CD4-positive, alpha-beta T cell treated with Interleukin-1 beta for 1 hour (primary cell): ENCODE data around the gene NR1D2.
"Not testable (repeated sequence)": the region's sequence is repeated elsewhere in the genome, so short reads cannot be mapped to it uniquely, and the experiment has no call there.

Experiments used
- DNase-seq, 2 donors: peaks; one replicate each; pipeline ENCODE4 v3.0.0-alpha.2; 2020 to 2022

The NR1D2 gene

DNA sequence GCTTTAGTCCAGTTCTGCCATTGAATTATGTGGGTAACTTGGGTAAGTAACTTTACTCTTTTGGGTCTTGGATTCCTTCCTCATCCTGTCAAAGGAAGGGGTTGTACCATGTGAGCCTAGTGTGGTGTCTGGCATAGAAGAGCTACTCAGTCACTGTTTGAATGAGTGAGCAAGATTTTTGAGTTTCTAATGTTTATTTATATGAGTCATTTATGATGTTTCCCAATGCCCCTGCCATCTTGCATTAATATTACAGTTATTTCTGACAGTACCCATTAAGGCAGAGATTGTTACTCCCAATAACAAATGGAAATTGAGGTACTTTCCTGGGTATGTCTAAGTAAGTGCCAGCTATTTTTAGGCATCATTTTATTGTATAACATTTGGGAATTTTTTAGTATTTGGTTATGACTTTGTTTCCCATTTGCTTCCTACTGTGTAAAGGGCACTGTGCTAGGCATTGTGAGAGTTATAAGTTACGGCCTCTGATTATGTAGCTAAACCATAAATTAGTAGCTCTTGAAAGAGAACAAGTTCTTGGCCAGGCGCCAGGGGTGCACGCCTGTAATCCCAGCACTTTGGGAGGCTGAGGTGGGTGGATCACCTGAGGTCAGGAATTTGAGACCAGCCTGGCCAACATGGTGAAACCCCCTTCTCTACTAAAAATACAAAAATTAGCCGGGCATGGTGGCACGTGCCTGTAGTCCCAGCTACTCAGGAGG is 23.5 kb downstream of the NR1D2 start:
- DNase-seq: no peak

DNA sequence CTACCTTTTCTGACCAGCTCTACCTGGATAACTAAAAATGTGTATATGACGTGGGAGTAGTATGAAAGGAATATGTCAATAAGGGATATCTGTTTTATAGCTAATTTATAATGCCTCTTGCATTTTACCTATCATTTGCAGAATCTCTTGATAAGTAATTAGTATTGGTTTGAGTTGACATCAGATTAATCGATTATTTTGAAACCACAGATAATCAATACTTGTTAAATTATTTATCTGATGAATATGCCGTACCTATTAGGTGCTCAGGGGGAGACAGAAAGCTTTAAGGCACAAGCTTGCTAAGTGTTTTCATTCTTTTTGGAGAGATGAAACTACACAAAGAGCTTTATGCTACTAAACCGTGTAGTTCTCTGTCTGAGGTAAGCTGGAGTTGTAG is 24.3 kb downstream of the NR1D2 start:
- no peak for DNase-seq

DNA sequence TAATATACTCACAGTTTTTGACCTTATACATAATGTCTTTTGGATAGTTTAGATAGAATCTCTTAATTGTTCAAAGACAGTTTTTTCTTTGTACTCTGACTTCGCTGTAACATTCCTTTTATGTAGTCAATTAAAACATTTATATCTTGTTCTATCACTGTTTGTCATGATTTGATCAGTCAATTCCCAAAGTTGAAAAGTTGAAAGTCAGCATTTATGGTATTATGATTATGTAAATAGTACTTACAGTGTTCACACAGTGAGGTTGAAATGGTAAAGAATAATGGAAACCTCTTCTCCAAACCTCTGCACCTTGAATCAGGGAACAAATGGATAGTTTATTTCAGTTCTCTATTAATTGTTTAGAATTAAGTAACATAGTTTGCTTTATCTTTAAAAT is 26.6 kb downstream of the NR1D2 start:
- no peak for DNase-seq

DNA sequence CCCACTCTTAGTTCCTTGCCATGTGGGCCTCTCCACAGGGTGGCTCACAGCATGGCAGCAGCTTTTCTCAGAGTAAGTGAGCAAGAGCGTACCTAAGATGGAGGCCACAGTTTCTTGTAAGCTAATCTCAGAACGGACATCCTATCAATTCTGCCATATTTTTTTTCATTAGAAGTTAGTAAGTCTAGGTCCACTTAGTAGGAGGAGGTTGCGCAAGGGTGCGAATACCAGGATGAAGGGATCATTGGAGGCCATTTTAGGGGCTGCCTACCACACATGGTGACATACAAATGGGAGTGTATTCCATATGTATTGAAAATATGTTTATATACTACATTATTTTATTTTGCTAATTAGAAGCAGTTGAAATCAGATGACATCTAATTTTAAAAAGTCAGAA is 31.5 kb downstream of the NR1D2 start:
- no peak for DNase-seq

DNA sequence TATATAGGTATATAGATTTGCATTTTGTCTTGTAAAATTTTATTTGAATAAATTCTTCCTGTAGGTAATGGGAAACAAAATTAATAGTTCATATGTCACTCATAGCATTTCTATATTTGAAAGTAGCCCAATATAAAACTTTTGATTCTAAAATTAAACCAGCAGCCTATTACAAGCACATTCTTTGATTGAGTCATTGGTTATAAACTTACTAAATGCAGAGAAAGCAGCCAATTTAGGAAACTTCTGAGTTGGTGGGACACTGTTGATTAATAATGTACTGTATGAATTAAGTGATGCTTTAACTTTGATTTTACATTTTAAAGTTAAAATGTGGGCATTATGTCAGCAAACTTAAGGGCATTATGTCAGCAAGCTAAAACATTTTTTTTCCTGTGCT is 34.5 kb downstream of the NR1D2 start:
- no peak for DNase-seq

DNA sequence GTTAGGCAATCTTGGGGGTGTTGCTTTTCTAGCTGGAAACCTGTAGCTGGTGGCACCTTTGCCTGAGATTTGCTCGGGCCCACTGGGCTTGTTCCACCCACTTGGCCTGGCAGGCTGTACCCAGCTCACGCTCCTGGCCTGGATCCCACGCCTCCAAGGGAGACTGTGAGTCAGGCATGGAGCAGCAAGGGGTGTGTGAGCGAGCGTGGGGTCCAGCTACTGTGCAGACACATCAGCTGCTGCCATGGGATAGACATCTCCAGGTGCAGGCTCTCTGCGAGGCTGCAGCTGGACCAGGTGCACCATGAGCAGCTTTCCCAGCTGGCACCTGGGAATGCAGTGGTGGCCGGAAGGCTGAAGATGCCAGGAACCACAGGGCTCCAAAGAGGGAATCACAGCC is 36.0 kb downstream of the NR1D2 start:
- DNase-seq: no peak

DNA sequence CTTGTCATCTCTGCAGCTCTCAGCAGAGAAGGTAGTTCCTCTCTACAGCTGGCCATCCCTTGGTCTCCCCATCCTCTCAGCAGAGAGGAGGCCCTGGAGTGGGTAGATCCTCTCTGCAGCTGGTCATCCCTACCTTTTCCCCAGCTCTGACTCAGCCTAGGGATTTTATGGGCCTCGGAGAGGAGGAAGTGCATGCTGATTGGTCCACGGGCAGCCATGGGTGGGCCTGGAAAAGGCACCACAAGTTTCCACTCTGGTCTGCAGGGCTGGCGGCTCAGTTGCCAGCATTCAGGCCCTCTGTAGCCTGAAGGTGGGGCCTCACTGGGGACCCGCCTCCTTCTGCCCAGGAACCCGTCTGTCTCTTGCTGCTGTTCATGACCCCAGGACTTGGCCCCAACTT is 36.9 kb downstream of the NR1D2 start:
- no peak for DNase-seq

DNA sequence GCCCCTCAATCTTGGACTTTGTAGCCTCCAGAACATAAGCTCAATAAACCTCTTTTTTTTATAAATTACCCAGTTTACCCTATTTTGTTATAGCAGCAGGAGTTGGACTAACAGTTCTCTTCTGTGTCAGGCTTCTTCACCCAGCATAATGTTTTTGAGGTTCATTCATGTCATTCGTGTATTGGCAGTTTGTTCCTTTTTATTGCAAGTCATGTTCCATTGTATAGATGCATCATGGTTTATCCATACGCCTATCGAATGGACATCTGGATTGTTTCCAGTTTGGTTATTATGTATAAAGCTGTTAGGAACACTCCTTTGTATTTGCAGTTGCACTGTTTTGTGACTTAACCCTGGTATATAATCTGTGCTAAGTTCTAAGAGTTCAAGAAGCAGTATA is 39.8 kb downstream of the NR1D2 start:
- DNase-seq: no peak

DNA sequence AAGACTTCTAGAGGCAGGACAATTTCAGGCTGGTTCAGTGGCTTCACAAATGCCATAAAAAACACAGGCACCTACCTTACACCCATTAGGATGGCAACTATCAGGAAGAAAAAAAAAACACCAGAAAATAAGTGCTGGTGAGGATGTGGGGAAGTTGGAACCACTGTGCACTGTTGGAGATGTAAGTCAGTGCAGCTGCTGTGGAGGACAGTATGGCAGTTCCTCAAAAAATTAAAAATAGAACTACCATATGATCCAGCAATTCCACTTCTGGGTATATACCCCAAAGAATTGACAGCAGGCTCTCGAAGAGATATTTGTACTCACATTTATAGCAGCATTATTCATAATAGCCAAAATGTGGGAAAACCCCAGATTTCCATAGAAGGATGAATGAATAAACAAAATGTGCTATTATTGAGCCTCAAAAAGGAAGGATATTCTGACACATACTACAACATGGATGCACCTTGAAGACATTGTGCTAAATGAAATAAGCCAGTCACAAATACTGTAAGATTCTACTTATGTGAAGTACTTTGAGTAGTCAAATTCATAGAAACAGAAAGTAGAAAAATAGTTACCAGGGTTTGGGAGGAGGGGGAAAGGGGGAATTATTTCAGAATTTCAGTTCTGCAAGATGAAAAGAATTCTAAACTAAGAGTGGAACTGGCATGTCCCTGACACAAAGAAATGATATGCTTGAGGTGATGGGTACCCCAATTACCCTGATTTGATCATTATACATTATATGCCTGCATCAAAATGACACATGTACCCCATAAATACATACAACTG is 40.9 kb downstream of the NR1D2 start:
- no peak for DNase-seq

DNA sequence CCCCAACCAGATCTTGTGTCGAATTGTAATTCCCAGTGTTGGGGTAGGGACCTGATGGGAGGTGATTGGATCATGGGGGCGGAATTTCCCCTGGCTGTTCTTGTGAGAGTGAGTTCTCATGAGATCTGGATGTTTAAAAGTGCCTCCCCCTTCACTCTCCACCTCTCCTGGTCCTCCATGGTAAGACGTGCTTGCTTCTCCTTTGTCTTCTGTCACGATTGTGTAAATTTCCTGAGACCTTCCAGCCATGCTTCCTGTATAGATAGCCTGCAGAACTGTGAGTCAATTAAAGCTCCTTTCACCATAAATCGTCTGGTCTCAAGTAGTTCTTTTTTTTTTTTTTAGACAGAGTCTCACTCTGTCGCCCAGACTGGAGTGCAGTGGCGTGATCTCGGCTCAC is 42.3 kb downstream of the NR1D2 start:
- no peak for DNase-seq

DNA sequence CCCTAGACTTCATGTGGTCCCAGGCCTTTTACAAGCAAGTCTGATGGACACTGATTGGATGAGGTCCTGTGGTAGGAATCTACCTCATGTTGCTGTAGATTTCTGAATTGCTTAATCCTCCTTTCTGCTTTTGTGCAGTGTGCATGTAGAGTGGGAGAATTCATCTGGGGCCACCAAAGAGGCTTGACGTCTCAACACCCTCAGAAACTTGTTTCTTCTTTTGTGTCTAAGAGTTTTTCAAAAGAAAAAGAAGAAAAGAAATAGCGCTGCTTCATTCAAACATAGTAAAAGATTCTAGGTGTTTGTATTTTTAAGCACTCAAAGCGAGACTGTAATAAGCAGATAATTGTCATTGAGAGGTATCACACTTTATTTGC is 46.2 kb downstream of the NR1D2 start:
- no peak for DNase-seq

DNA sequence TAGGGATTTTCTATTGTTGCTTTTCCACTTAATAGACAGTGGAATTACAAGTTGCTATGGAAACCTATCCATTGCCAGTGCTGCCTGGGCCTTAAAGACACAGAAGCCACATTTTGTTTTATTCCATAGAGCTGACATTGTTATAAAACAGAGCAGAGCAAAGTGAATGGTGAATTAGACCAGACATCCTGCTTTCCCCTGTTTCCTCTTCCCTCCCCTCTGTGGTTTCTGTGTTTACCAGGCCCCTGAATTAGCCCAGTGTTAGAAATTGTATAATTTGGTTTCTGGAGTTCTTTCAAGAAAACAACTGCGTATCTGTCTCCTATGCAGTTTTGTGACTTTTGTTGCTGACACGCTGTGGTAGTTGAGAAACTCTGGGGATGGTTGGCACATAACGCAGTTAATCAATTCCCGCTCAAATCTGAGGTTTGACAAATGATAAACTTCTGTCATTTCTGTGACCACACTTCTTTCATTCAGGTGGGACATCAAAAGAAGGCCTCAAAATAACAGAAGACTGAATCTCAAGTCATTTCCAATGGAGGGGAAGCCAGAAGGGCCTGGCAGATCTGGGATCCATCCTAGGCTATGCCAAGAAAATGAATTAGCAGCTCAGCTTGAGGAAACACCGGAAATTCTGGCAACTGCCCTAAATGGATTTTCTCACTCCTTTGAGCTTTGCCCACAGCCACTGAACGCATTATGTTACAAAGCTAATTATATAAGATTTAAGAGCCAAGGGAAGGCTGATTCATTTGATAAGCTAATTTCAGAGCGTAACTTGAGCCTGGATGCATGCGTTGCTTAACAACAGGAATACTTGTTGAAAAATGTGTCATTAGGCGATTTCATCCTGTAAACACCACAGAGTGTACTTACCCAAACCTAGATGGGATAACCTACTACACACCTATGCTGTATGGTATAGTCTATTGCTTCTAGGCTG is 46.9 kb downstream of the NR1D2 start:
- no peak for DNase-seq

DNA sequence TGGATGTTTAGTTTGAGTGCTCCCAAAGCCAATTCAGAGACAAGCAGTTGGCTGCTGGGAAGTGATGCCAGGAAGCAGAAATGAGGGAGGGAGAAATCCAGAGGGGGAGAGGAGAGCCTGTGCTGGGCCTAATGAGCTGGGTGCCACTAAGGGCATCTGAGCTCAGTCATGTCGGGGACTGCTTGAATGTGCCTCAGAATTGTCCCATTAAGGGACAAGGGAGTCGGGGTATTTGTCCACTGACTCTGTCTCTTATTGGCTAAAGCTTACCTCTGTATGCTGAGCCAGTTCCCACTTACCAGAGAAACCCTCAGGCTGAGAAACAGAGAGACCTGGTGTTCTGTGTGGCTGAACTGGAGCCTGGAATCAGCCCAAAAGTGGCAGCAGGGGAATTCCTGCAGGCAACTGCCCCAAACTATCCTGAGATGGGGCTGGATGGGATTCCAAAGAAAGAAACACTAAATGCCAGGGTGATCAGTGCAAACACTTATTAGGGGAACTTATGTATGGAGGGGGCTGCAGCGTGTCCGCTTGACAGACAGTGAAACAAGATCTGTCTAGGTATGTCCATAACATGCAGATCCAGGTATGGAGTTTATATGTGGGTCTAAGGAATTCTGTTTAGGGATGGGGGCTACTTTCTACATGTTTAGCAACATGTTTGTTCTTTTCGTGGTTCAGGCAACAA is 48.6 kb downstream of the NR1D2 start:
- no peak for DNase-seq

DNA sequence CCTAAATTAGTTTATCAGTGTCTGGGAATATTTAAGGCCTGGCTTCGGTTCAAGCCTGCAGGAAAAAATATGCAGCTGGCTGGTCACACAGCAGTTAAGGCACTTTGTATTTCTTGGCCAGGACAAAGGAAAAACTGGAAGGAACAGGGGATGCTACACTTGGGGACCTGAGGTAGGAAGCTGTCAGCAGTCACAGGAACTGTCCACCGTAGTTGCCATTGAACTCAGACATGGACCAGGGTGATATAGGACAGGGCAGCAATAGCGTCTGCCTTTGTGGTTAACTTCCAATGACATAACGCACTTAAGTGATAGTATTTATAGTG is 49.1 kb downstream of the NR1D2 start:
- no peak for DNase-seq

DNA sequence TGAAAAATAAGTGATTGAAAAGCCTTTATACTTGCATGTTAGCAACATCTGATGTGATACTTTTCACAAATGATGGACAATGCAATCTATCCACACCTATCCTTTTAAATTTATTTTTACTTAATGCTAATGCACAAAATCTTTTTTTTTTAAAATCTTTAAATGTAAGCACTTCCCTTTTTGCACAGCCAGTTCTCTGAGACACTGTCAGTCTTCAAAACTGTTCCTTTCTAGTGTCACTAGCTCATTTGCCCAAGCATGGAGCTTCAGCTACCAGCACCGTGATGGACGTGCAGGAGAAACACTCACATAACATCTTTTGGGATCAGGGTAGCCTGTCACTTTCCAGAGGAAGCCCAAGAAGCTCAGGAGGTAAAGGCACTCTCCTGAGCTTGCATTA is 50.1 kb downstream of the NR1D2 start:
- no peak for DNase-seq

DNA sequence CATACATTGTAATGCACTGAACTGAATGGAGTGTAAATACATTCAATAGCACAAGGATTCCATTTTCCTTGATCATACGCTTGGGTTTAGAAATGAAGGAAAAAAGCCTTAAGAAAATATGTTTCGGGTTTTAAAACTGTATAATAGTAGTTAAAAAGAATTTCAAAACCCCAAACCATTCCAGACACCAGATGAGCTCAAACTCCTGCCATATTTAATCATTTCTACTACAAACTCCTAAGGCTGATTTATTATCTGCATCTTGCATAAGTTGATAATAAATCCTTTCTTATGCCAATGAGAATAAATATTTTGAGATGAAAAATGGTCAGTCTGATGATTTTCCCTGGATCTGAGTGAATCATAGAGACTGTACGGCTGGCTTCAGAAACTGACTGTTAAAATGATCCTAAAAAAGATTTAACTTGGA is 51.0 kb downstream of the NR1D2 start:
- no peak for DNase-seq

DNA sequence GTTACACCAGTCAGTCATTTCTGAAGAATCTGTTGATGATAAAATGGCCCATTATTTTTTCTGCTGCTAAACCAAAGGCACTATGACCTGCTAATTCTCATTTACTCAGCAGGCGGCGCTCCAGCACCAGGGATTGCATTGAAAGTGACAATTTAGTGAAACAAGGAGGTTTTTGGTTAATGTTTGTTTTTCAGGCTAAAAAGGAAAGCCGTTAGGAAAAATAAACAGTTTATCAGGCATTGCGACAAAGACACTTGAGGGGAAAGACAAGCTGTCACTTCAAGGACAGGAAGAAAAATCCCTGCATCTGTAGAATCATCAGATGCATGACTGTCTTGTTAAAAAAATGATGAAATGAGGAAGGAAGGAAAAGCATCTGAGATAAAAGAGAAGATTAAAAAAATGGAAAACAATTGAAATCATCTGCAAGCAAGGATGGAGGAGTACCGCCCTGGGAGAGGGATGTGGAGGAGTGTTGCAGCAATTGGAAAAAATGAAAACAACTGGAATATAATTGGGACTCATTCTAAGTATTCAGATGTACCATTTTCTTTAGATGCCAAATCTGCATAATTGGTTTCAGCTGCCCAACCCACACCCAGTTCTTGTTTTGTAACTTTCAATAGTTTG is 54.0 kb downstream of the NR1D2 start:
- DNase-seq: peak; percentile 38 to 49

DNA sequence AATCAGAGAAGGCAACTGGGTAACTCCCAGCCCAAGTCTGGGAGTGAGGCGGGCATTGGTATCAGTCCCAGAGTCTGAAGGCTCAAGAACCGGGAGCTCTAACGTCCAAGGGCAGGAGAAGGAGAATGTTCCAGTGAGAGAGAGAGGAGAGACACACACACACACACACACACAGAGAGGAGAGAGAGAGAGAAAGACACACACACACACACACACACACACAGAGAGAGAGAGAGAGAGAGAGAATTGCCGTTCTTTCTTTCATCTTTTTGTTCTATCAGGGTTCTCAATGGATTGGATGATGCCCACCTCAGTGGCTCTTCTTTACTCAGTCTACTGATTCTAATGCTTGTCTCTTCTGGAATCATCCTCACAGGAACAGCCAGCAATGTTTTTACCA is 57.0 kb downstream of the NR1D2 start:
- no peak for DNase-seq

DNA sequence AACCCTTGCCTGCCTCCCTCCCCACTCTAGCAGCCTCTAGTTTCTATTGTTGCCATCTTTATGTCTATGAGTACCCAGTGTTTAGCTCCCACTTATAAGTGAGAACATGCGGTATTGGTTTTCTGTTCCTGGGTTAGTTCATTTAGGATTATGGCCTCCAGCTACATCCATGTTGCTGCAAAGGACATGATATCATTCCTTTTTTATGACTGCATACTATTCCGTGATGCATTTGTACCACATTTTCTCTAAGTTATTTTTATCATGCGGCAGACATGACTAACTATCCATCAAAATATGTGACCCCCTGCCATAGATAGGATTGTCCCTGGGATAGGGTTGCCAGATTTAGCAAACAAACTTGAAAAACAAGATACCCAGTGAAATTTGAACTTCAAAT is 58.4 kb downstream of the NR1D2 start:
- no peak for DNase-seq

DNA sequence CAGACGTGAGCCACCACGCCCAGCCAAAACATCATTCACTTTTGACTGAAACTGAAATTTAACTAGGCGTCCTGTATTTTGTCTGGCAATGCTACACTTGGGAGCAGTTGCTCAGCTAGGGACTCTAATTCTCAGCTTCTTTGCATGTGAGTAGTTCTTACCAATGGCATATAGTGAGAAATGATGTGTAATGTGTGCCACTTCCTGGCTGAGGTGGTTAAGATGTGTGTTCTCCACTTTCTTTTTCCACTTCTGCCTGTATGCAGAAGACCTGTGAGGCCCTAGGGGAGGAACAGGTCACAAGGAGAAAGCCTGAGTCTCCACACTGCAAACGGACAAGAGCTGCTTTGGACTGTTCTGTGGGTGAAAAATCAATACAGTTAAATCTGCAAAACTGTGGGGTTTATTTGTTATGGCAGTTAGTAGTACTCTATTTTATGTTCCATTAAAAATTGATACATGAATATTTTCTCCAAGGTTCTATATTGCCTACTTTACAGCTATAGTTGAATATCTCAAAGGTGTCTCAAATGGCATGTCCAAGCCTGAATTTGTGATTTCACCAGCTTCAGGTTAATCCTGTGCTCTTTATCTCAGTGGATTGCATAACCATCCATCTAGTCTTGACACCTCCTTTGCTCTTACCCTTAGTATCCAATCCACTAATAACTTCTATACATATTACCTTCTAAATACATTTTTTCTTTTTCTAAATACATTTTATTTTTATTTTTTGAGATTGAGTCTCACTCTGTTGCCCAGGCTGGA is 59.3 kb downstream of the NR1D2 start:
- no peak for DNase-seq

DNA sequence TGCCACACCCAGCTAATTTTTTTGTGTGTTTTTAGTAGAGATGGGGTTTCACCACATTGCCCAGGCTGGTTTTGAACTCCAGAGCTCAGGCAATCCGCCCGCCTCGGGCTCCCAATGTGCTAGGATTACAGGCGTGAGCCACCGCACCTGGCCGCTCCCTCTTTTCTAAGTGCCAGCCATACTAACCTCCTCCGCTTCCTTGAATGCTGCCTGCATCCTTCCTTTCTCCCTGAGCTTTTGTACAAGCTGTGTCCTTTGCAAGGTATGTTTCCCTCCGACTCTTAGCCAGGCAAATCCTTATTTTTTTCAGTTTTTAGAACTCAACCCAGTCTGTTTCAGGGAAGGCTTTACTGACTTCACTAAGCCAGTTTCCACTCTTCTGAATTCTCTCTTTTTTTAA is 60.6 kb downstream of the NR1D2 start:
- DNase-seq: no peak

DNA sequence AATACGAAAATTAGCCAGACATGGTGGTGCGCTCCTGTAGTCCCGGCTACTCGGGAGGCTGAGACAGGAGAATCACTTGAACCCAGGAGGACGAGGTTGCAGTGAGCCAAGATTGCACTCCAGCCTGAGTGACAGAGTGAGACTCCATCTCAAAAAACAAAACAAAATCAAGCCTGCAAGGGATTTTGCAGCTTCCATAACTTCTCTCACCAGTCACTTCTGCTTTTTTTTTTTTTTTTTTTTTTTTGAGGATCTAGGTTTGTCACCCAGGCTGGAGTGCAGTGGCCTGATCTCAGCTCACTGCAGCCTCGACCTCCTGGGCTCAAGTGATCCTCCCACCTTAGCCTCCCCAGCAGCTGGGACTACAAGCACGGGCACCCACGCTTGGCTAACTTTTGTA is 65.7 kb downstream of the NR1D2 start:
- DNase-seq: not testable (repeated sequence)
